NCI-H1694 (cell line): ENCODE measurements around the gene REEP2.
A peak's percentile ranks its signal among the peaks of the same experiment; 100 is the strongest.
"Not testable (repeated sequence)": the region's sequence is repeated elsewhere in the genome, so short reads cannot be mapped to it uniquely, and the experiment has no call there.

ENCODE experiments used
- DNase-seq: peaks from one replicate; lab custom pipeline; 2025; lab: John Stamatoyannopoulos, UW

The REEP2 gene

DNA sequence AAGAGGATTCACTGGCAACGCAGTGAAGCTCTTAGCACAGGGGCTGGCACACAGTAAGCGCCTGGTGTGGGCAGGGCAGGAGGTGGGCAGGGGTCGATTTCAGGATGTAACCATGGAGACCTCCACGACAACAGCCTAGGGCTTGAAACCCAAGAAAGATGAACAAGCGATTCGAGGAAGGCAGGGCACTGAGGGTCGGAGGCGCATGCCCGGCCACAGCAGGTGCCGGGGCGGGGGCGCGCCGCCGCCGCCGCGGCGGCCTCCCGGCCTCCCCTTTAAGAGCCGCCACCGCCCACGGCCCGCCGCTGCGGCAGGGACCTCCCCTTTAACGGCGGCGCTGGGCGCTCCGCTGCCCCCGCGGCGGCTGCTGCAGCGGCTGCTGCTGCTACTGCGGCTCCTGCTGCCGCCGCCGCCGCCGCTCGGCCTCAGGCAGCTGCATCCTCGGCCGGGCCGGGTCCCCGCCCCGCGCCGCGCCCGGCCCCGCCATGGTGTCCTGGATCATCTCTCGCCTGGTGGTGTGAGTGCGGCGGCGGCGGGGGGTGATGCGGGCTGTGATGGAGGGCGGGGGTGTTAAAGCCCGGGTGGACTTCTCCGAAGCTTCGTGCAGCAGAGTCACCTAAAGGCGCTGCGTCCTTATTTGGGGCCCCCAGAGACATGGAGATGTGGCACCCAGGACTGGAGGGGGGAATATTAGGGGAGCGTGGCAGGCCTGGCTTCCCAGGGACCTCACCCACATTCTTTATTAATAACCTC is at the start of gene REEP2:
Gene REEP2 (plus strand): TSS at position 334 of the 753 bp plus-strand sequence. CDS start 152 bp downstream, at position 486.
- no peak for DNase-seq

DNA sequence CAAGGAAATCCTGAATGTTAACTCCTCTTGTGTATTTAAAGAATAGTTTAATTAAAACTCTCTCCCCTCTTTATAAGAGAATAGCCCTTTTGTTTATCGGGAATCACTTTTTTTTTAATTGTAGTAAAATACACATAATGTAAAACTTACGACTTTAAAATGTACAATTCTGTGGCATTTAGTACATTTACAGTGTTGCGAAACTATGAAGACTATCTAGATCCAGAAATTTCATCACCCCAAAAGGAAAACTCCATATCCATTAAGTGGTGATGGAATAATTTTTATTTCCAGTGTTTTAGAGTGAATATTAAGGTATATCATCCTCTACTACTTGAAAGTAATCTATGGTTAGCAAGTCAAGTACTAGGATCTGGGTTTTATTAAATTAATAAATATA is 49.5 kb upstream of the REEP2 start:
- no peak for DNase-seq

- not testable (repeated sequence) for DNase-seq
These were observed 48.9 kb upstream of the REEP2 start for GRCh38 chr5:138389911-138390310.

- DNase-seq, result no peak
These were observed 46.9 kb upstream of the REEP2 start for GRCh38 chr5:138391859-138392386.

DNA sequence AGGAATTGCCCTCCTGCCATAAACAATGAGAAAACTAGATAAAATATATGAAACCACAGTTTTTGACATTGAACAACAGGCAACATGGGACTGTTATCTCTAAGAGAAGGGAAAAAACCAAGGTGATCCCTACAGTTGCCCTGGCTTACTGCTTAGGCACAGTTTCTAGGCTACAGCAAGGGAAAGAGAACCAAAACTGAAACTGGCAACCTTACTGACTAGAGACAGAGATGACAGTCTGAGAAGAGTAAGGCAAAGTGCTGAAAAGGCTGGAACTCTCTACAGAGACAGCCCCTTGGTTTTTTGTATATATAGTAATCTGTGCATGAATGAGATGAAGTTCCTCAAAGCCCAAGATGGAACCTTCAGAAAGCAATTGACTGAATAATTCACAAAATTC is 36.2 kb upstream of the REEP2 start:
- DNase-seq, result no peak

DNA sequence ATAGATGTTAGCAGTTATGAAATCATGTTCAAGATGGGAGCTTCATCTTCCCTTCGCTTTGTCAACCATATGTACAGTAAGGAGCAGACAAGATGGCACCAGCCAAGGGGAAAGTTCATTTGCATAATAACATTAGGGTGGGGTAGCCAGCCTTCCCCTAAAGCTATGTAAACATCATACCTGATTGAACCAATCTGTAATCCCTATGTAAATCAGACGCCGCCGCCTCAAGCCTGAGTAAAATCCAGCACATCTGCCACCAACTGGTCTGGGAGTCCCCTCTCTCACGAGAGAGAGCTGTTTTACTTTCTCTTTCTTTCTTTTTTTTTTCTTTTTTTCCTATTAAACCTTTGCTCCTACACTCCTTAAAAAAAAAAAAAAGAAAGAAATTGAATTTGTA is 30.8 kb upstream of the REEP2 start:
- DNase-seq, result no peak

DNA sequence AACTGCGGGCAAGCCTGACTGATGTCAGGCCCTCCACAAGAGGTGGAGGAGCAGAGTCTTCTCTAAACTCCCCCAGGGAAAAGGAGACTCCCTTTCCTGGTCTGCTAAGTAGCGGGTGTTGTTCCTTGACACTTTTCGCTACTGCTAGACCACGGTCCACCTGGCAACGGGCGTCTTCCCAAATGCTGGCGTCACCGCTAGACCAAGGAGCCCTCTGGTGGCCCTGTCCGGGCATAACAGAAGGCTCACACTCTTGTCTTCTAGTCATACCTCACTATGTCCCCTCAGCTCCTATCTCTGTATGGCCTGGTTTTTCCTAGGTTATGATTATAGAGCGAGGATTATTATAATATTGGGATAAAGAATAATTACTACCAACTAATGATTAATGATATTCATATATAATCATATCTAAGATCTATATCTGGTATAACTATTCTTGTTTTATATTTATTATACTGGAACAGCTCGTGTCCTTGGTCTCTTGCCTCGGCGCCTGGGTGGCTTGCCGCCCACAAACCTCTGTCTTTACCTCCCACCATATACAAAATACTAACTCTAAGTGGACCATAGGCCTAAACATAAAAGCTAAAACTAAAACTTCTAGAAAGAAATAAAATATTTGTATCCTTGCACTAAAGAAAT is 27.7 kb upstream of the REEP2 start:
- DNase-seq, result peak; percentile 17

GRCh38 chr5:138418444-138418843 is 20.4 kb upstream of the REEP2 start:
- DNase-seq, result no peak

GRCh38 chr5:138425079-138425478 is 13.8 kb upstream of the REEP2 start:
- no peak for DNase-seq

DNA sequence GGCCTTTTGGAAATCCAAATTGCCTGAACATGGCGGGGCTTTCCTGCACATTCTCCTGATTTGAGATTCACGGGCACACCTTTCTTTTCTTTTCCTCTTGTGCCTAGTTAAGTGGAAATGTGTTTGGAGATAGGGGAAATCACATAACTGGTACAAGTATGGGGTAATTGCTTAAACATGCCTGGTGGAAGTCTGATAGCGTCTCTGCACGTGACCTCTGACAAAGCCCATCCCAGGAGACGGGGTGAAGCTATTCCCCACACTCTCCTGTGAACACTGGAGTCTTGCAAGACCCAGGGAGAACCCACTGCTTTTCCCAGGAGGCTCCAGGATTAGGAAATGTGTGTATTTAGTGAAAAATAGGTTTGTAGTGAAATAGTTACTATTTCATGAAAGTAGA is 2.9 kb upstream of the REEP2 start:
- no peak for DNase-seq

- DNase-seq, result no peak
These were observed 694 bp upstream of the REEP2 start for GRCh38 chr5:138438003-138438723.

DNA sequence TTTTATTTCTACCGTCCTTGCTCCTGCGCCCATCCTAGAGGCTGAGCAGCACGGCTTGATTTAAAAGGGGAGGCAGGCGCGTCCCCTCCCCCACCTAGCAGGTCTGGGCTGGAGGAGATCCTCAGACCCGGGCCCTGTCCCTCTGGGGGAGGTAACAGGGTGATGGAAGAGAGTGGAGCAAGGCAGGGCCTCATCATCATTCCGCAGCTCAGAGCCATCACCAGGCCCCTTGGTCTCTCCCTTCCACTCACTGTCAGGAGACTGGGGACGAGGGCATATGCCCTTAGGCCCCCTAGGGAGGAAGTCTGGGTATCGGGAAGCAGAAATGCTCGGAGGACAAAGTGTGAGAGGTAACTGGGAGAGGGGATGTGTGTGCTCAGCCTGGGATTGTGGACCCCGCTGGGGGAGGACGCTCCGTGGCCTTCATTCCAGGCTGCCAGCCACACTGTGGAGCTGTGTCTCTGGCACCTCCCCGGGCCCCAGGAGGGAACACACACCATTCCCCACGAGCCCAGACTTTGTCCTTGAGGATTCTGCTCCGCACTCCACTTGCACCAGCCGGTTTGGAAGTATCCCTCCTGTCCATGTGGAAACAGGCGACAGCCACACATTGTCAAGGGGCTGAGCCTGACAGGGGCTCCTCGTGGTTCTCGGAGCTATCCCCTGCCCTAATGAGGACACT is 761 bp downstream of the REEP2 start:
- no peak for DNase-seq

GRCh38 chr5:138440159-138441073 is 1.6 kb downstream of the REEP2 start:
- no peak for DNase-seq

GRCh38 chr5:138441221-138441620 is 2.4 kb downstream of the REEP2 start:
- no peak for DNase-seq

GRCh38 chr5:138444078-138444773 is 5.4 kb downstream of the REEP2 start:
- no peak for DNase-seq

DNA sequence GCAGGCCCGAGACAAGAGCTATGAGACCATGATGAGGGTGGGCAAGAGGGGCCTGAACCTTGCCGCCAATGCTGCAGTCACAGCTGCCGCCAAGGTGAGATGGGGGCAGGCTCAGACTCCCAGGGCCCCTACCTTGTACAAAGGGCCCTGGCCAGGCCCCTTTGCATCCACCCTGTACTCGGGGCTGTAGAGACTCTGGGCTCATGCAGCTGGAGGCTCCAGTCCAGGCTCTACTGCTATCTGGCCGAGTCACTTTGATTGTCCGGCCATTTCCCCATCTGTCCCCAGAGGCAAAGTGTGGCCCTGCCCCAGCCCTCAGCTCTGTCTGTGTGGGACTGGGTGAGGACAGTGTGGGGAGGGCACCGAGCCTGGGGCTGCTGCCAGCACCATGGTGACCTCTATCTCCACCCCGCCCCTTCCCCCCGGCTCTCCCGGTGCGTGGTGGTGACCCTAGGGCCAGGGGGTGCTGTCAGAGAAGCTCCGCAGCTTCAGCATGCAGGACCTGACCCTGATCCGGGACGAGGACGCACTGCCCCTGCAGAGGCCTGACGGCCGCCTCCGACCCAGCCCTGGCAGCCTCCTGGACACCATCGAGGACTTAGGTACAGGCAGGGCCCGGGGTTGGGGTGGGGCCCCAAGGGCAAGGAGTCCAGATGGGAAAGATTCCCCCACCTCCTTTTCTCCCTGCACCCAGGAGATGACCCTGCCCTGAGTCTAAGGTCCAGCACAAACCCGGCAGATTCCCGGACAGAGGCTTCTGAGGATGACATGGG is 6.1 kb downstream of the REEP2 start:
- no peak for DNase-seq

DNA sequence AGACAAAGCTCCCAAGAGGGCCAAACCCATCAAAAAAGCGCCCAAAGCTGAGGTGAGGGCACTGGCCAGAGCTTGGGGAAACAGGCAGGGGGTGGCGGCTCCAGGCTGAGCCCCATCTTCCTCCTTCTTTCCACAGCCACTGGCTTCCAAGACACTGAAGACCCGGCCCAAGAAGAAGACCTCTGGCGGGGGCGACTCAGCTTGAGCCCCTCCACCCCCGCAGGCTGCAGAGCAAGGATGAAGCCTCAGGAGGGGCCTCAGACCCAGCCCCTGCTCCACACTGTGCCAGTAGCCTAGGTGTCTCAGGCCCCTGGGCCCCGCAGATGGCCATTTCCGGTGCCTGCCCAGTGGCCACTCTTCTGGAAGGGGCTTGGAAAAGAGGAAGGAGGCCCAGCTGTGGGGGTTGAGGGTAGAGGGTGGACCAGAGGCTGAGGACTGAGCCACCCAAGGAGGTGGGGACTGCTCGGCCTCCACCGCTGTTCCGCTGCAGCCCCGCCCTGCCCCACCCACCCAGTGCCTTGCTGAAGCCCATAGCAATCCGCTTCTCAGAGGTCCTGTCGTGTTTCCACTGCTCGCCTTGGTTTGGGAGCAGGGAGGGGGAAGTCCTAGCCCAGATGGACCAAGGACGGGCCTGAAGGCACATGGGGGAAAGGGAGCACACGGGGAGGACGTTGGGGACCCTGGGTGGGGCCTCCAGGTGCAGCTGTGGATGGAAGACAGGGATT is 6.9 kb downstream of the REEP2 start:
- no peak for DNase-seq

- DNase-seq, result no peak
These were observed 9.2 kb downstream of the REEP2 start for GRCh38 chr5:138448070-138448469.
